GM04504 (cell line): ENCODE data around the gene SLC9B2.

Experiments used
- DNase-seq: peaks from one replicate; pipeline ENCODE4 v3.0.0-alpha.2; 2012; ENCODE audit warnings: low read depth

SLC9B2 gene

GRCh38 chr4:103076747-103077347 lies at the start of gene SLC9B2:
SLC9B2 (minus strand) TSS chr4:103076761; CDS start chr4:103067550, 9,211 bp downstream.
- DNase-seq: no peak

- DNase-seq: no peak
Measured at GRCh38 chr4:103126126-103126525, 49.6 kb upstream of the SLC9B2 start.

DNA sequence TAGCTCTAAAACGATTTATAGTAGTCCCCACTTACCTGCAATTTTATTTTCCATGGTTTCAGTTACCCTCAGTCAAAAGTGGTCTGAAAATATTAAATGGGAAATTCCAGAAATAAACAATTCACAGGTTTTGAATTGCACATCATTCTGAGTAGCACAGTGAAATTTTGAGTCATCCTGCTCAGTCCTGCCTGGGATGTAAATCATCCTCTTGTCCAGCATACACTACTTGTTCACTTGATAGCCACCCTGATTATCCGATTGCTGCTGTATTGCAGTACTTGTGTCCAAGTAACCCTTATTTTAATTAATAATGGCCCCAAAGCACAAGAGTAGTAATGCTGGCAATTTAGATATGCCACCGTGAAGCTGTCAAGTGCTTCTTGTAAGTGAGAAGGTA lies 46.6 kb upstream of the SLC9B2 start:
- DNase-seq: no peak

DNA sequence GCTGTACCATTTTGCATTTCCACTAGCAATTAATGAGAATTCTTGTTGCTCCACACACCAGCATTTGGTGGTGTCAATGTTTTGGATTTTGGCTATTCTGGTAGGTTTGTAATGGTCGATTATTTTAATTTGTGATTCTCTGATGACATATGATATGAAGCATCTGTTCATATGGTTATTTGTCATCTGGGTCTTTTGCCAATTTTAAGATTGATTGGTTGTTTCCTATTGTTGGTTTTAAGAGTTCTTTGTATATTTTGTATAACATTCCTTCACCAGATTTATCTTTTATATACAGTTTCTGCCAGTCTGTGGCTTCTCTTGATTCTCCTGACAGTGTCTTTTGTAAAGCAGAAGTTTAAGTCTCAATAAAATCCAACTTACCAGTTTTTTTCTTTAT lies 41.6 kb upstream of the SLC9B2 start:
- DNase-seq: no peak

GRCh38 chr4:103111598-103111997 lies 35.0 kb upstream of the SLC9B2 start:
- no peak for DNase-seq

DNA sequence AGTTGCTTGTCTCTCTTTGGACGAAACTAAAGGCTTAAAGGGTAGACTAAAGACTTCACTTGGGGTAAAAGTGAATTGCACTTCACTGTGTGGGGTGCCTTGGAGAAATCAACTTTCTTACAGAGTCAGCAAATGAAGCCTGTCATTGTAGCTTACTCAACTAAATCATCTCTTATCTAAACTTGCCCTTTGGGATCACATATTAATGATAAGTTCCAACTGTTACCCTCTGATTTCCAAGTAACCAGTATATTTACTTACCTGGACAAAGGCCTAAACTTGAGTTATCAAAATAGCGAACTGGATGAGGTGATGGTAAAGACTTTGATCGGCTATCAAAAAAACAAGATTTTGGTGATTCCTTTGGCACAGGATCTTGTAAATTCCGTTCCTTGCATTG lies 32.0 kb upstream of the SLC9B2 start:
- DNase-seq: no peak

DNA sequence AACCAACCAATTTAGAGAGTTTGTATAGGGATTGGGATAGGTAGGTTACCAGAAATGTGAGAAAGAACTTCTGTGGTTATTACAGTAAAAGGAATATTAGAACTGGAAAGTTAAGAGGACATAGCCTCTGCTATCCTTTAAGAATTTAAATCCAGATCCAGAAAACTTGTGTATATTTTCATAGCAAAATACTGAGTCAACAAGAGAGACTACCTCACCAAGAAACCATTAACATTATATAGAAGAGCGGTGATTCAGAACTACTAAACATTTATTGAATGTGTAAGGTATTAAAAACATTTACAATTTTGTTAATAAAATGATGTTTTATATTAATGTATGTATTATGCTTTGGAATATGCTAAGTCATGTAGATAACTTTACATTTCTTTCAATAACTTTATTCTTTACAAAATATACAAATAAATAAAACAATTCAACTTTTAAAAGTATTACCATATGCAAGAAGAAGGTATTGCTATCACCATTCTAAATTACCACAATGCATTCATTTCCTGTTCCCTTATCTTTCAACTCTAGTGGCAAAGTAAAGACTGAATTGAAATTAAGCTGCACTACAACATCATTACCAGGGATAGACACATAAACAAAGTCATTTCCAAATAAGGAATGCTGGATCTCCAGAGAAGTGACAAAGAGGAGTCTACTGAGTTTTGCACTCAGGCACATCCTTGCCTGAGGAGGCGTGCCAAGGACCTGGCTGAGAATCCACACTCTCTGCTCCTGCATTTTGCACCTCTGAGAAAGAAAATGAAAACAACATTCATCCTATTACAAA lies 29.2 kb upstream of the SLC9B2 start:
- no peak for DNase-seq

DNA sequence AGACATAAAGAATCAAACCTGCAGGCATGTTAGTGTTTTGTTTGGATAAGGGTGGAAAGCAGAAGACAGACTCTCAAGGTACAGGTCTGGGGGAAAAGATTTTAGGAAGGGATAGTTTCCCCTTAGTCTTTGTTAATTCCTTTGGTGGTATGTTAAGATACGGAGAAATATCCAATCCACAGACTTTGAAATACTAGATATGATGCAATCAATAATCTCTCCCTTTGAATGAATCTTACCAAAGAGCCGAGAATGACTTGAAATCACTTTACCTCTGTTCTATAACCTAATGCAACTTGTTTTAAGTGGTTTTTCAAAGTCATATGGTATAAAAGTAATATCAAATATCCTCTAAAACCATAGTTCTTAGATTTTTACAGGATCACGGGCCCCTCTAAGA lies 28.3 kb upstream of the SLC9B2 start:
- no peak for DNase-seq

DNA sequence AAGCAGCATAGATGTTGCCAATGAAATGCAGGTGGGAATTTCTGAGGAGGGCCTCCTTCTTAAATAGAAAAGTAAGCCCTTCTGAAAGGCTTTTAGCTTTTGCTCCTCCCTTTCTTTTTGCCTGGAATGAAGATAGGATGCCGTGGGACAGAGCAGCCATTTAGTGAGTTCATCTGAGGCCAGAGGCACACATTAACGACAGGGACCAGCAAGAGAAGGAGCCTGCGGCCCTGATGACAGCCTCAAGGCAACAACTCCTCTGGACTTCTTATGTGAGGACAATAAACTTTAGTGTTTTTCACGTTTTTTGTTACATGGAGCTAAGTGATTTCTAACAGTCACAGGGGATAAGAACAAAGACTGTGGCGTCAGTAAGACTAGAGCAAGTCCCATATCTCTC lies 24.1 kb upstream of the SLC9B2 start:
- no peak for DNase-seq

GRCh38 chr4:103099691-103100392 lies 23.3 kb upstream of the SLC9B2 start, which contains the start of gene BDH2:
BDH2 (minus strand) TSS chr4:103099834; CDS start chr4:103096254, 3,580 bp downstream.
- DNase-seq: peak; percentile 89

- DNase-seq: no peak
Measured at GRCh38 chr4:103098756-103099440, 22.3 kb upstream of the SLC9B2 start.

- DNase-seq: no peak
Measured at GRCh38 chr4:103098341-103098740, 21.8 kb upstream of the SLC9B2 start.

DNA sequence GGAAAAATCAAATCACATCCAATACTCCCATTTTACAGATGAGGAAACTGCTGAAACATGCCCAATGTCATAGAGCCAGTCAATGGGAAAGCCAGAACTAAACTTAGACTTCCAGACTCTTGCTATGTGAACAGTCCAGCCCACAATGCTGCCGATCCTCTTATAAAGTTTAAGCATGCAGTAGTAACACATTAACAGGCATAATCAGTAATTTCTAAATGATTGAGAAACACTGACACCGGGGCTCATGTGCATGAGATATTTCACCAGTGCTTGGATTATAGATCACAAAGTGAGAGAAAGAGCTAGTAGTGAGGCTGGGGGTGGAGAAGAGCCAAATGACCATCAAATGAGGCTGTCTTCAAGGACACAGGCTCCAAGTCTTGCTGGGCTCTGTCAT lies 20.6 kb upstream of the SLC9B2 start:
- DNase-seq: no peak

GRCh38 chr4:103095080-103095479 lies 18.5 kb upstream of the SLC9B2 start:
- no peak for DNase-seq

DNA sequence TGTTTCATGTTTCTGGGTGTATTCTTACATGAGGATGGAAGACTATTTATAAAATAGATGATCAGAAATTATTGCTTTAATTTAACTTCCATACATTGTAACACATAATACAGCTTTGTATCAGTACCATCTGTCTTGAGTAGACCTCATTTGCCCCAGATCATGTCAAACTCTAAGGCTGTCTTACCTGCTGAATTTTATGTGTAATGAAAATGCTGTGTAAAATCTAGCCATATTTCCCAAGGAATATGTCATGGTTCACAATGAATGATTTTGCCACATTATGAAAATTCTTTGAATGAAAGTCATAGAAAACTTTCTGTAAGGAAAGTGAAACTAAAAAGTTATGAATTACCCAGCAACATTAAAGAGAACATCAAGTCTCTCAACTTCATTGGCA lies 15.7 kb upstream of the SLC9B2 start:
- no peak for DNase-seq

DNA sequence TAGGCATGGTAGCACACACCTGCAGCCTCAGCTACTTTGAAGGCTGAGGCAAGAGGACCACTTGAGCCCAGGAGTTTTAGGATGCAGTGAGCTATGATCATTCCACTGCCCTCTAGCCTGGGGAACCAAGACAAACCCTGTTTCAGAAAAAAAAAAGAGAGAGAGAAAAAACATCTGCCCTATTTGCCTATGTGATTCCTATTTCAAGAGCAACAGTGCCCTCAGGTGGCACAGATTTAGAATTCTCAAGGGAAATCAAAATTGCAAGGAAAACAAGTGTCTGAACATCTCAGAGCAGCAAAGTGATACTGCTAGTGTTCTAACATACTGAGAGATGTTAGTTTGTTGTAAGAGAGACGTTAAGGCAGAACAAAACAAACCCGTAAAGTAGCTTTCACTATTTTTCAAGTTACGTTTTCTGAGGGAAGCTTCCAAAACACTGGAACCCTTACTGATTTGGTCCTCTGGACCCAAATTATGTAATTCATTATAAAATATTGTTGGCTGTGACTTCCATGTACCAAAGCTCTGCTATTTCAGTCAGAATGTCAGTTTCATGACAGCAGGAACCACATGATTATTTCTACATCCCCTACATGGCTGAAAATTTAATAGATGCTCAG lies 15.2 kb upstream of the SLC9B2 start:
- peak; percentile 40 for DNase-seq

DNA sequence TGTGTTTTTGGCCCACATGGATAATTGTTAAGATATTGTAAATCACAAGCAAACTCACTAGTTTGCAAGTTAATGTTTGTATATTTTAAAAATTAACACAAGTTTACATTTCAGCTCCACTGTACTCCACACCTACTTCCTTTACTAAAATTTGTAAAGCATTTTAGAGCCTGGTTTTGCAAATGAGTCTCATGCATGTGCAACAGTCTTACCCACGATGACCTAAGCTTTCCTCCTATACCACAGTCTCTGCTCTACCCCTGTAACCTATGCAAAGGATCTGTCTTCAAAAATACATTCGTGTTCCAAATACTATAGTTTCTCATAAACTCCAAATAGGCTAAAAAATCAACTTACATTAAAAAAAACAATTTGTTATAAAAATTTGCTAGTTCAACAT lies 12.9 kb upstream of the SLC9B2 start:
- no peak for DNase-seq

- DNase-seq: no peak
Measured at GRCh38 chr4:103086551-103086950, 10.0 kb upstream of the SLC9B2 start.

GRCh38 chr4:103085555-103086196 lies 9.1 kb upstream of the SLC9B2 start:
- DNase-seq: no peak

DNA sequence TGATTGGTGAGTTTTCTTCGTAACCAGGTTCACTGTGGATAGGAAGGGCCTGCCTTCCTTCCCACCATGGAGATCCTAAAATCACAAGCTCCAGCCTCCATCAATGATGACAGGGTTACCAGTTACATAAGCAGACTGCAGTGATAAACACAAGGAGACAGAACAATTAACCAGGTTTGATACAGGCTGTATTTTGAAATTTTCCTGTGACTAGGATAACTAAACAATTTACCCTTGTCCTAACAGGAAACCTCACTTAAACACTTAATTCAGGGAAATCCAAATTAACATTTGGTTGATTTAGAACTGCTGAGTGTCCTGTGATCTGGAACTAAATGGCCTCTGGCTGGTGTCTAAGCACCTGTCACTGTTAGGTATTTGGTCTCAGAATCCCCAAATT lies 3.1 kb upstream of the SLC9B2 start:
- no peak for DNase-seq
